K562 (cell line): ENCODE measurements around the gene OR6K6. TPM values are rescaled to one million over a fixed set of nuclear protein-coding genes. Genes with fewer than 3 reads are reported as not detected.

ENCODE experiments used
- CTCF ChIP-seq, 3 experiments: IDR thresholded peaks in 2 of 3; conservative IDR thresholded peaks in 1 of 3; 2 replicates each; pipeline ENCODE4 v1.5.1; 2011 to 2012; ENCODE audit warnings: low read length in 3 of 3, mild to moderate bottlenecking in 3 of 3, control low read depth in 2 of 3, improper control_type of control experiment in 1 of 3, inconsistent platforms in 1 of 3, low read depth in 1 of 3, mixed read lengths in 1 of 3, moderate library complexity in 1 of 3; ENCODE audit not compliant: insufficient read depth in 2 of 3
- HMBOX1 ChIP-seq: sonication (generic); IDR thresholded peaks from 2 replicates; pipeline ENCODE4 v1.6.1; 2016
- KAT7 ChIP-seq: sonication (generic); formaldehyde crosslinking; IDR thresholded peaks from 2 replicates; pipeline ENCODE4 v1.8.0; 2022; ENCODE audit warnings: missing genetic modification reagents, mild to moderate bottlenecking, borderline replicate concordance
- KDM2B ChIP-seq: fragments of 250-450 bp; sonication (Bioruptor Pico); IDR thresholded peaks from 2 replicates; pipeline ENCODE4 v1.8.0; 2021; ENCODE audit warnings: mild to moderate bottlenecking, moderate library complexity
- MEF2D ChIP-seq: conservative IDR thresholded peaks from 2 replicates; pipeline ENCODE4 v1.6.1; 2016; ENCODE audit warnings: low read depth, missing genetic modification characterization, missing compliant biosample characterization
- NR0B1 ChIP-seq: fragments of 450-650 bp; IDR thresholded peaks from one replicate; pipeline ENCODE4 v1.6.1; 2018; ENCODE audit warnings: mild to moderate bottlenecking, moderate library complexity; ENCODE audit not compliant: partially characterized antibody
- RAD21 ChIP-seq, 2 experiments: fragments of 250-450 bp in 1 of 2; fragments of 450-650 bp in 1 of 2; sonication (Bioruptor Pico) in 1 of 2; formaldehyde crosslinking in 1 of 2; IDR thresholded peaks in 1 of 2; conservative IDR thresholded peaks in 1 of 2; 2 replicates each; pipeline versions ENCODE4 v1.4.0 to v1.8.0; 2020 to 2022; ENCODE audit warnings: mild to moderate bottlenecking in 2 of 2, moderate library complexity in 1 of 2
- RBBP5 ChIP-seq: fragments of 200-600 bp; sonication (generic); IDR thresholded peaks from 2 replicates; pipeline ENCODE4 v1.6.1; 2012; ENCODE audit warnings: borderline replicate concordance, mild to moderate bottlenecking, low read length, control low read depth, inconsistent platforms; ENCODE audit not compliant: insufficient read depth, poor library complexity, severe bottlenecking
- TRIM24 ChIP-seq, 2 experiments: fragments of 450-650 bp; IDR thresholded peaks; 2 replicates each; pipeline ENCODE4 v1.6.1; 2016
- U2AF1 ChIP-seq: fragments of 200-400 bp; formaldehyde crosslinking; optimal IDR thresholded peaks from 2 replicates; pipeline ENCODE3; 2017; ENCODE audit warnings: mild to moderate bottlenecking, low read depth, low read length, moderate library complexity
- ZFP36 ChIP-seq: fragments of 150-350 bp; IDR thresholded peaks from 2 replicates; pipeline ENCODE4 v1.6.1; 2018; ENCODE audit warnings: low read length, low read depth; ENCODE audit not compliant: partially characterized antibody
- ZNF282 ChIP-seq: sonication (generic); formaldehyde crosslinking; IDR thresholded peaks from 2 replicates; pipeline ENCODE4 v1.8.1; 2023; ENCODE audit warnings: missing genetic modification reagents
- ZNF398 ChIP-seq: fragments of 250-450 bp; sonication (Bioruptor Pico); IDR thresholded peaks from 2 replicates; pipeline ENCODE4 v1.8.0; 2021; ENCODE audit warnings: moderate library complexity, mild to moderate bottlenecking, inconsistent platforms
- ZNF449 ChIP-seq: fragments of 250-450 bp; sonication (Bioruptor Pico); IDR thresholded peaks from 2 replicates; pipeline ENCODE4 v1.8.0; 2022; ENCODE audit warnings: moderate library complexity, mild to moderate bottlenecking, inconsistent platforms
- polyA plus RNA-seq, 8 experiments: library from polyadenylated mRNA; depleted of rRNA in 4 of 8; stranded (reverse) in 5 of 8; unstranded in 3 of 8; fragments of >200 nt; fragmentation: Nextera tagmentation in 2 of 8; fragmentation: Illumina TruSeq in 1 of 8; extraction: Ambion mirVana in 2 of 8; extraction: Trizol in 1 of 8; gene quantifications; 2 replicates each; pipeline versions ENCODE4 v1.2.1 to v1.2.3, GENCODE V29; 2011 to 2014; ENCODE audit warnings: inconsistent platforms in 1 of 8, missing spikeins in 1 of 8
- total RNA-seq, 7 experiments: library from RNA; depleted of rRNA in 6 of 7; stranded (reverse); fragments of >200 nt in 6 of 7; fragmentation: Illumina TruSeq in 2 of 7; extraction: Trizol in 2 of 7; gene quantifications; 2 replicates each; pipeline versions ENCODE4 v1.2.1 to v1.2.3, GENCODE V29; 2011 to 2021; ENCODE audit warnings: low replicate concordance in 1 of 7

Gene OR6K6
- total and polyA plus RNA-seq, 9 of the 15 experiments (the other 6 are each of a cell fraction or from before 2014, with no cell fraction given): not detected

GRCh38 chr1:158793604-158794003 lies 39.1 kb downstream of the OR6K6 start (continued):
- TF ChIP-seq KDM2B (CRISPR knock-in tag) (no peak), CTCF (IDR thresholded peaks at IDR 0.05 in 2 of 3, conservative IDR thresholded peaks at IDR 0.05 in 1 of 3; ENCODE audit: insufficient read depth in 2 of 3, low read depth in 1 of 3, low read length in 3 of 3) (peak; percentile 60 to 68 (median 67)), KAT7 (no peak), TRIM24 (IDR thresholded peaks at IDR 0.05) (no peak), ZFP36 (no peak), NR0B1 (no peak), MEF2D (tag) (no peak), ZNF282 (no peak), RAD21 (CRISPR knock-in tag; conservative IDR thresholded peaks at IDR 0.05 in 1 of 2, IDR thresholded peaks at IDR 0.05 in 1 of 2) (peak; percentile 44 to 74), HMBOX1 (no peak), ZNF449 (CRISPR knock-in tag) (no peak), ZNF398 (CRISPR knock-in tag) (no peak), RBBP5 (no peak), U2AF1 (no peak)
